Osteocyte (in vitro differentiated cells): ENCODE measurements around the gene ZNF862. TPM values are rescaled to one million over a fixed set of nuclear protein-coding genes. Genes with fewer than 3 reads are reported as not detected.

Experiments used
- DNase-seq: peaks from one replicate; pipeline ENCODE4 v3.0.0; 2021; ENCODE audit warnings: mixed read lengths; ENCODE audit not compliant: unreplicated experiment; ENCODE audit errors: extremely low spot score
- H3K27ac Mint-ChIP-seq: one replicate; pipeline ENCODE4 v1.8.0; 2021; ENCODE audit warnings: mild to moderate bottlenecking, mixed read lengths; ENCODE audit not compliant: unreplicated experiment
- H3K27me3 Mint-ChIP-seq: one replicate; pipeline ENCODE4 v1.8.0; 2021; ENCODE audit warnings: mixed read lengths; ENCODE audit not compliant: unreplicated experiment
- H3K36me3 Mint-ChIP-seq: one replicate; pipeline ENCODE4 v1.8.0; 2021; ENCODE audit warnings: mixed read lengths; ENCODE audit not compliant: unreplicated experiment
- H3K4me1 Mint-ChIP-seq: one replicate; pipeline ENCODE4 v1.8.0; 2021; ENCODE audit warnings: mixed read lengths; ENCODE audit not compliant: unreplicated experiment
- H3K4me3 Mint-ChIP-seq: one replicate; pipeline ENCODE4 v1.8.0; 2021; ENCODE audit warnings: mild to moderate bottlenecking, moderate library complexity, mixed read lengths; ENCODE audit not compliant: unreplicated experiment
- H3K9me3 Mint-ChIP-seq: one replicate; pipeline ENCODE4 v1.8.0; 2021; ENCODE audit warnings: mixed read lengths; ENCODE audit not compliant: unreplicated experiment
- CTCF ChIP-seq: fragments of 200-600 bp; sonication (generic); IDR thresholded peaks from 2 replicates; pipeline ENCODE4 v1.5.0; 2021; ENCODE audit warnings: antibody characterized with exemption, mild to moderate bottlenecking, moderate library complexity
- total RNA-seq: library from RNA; stranded (reverse); gene quantifications from 2 replicates; pipeline ENCODE4 v1.2.1, GENCODE V29; 2021

Gene ZNF862
- total RNA-seq, 1 donor from 2014 or later: 25.3 TPM

- TF ChIP-seq CTCF: no peak
- Mint-ChIP-seq H3K27ac (no peak overlapping the region), H3K4me1 (peaks cover 11% of the 10 kb centered on the region), H3K27me3 (no peaks in the 10 kb centered on the region), H3K9me3 (no peaks in the 10 kb centered on the region), H3K36me3 (no peaks in the 10 kb centered on the region), H3K4me3 (no peak overlapping the region)
- no peak for DNase-seq
These were observed 31.1 kb downstream of the ZNF862 start for GRCh38 chr7:149869291-149869650.

GRCh38 chr7:149869867-149870266, 31.7 kb downstream of the ZNF862 start:
- no peaks in the 10 kb centered on the region for H3K27me3 Mint-ChIP-seq
- H3K4me1 Mint-ChIP-seq: peaks cover 16% of the 10 kb centered on the region
- no peaks in the 10 kb centered on the region for H3K36me3 Mint-ChIP-seq
- H3K4me3 Mint-ChIP-seq: no peak overlapping the region
- no peak overlapping the region for H3K27ac Mint-ChIP-seq
- peak; percentile 32 for DNase-seq
- TF ChIP-seq CTCF: no peak
- H3K9me3 Mint-ChIP-seq: no peaks in the 10 kb centered on the region

- Mint-ChIP-seq H3K36me3 (no peaks in the 10 kb centered on the region), H3K4me1 (peaks cover 18% of the 10 kb centered on the region), H3K4me3 (no peak overlapping the region), H3K27ac (no peak overlapping the region), H3K9me3 (no peaks in the 10 kb centered on the region), H3K27me3 (no peaks in the 10 kb centered on the region)
- DNase-seq: peak; percentile 57
- no peak for TF ChIP-seq CTCF
These were observed 32.1 kb downstream of the ZNF862 start for GRCh38 chr7:149870274-149870673.

GRCh38 chr7:149870701-149871483, 32.7 kb downstream of the ZNF862 start:
- Mint-ChIP-seq H3K27me3 (no peaks in the 10 kb centered on the region), H3K4me1 (peaks cover 21% of the 10 kb centered on the region), H3K4me3 (no peak overlapping the region), H3K9me3 (no peaks in the 10 kb centered on the region), H3K36me3 (no peaks in the 10 kb centered on the region), H3K27ac (no peak overlapping the region)
- no peak for TF ChIP-seq CTCF
- peak; percentile 68 for DNase-seq

- no peak for TF ChIP-seq CTCF
- Mint-ChIP-seq H3K4me1 (peaks cover 21% of the 10 kb centered on the region), H3K4me3 (no peak overlapping the region)
These were observed 33.4 kb downstream of the ZNF862 start for GRCh38 chr7:149871576-149871975.

More at GRCh38 chr7:149871576-149871975, 33.4 kb downstream of the ZNF862 start:
- Mint-ChIP-seq H3K36me3 (no peaks in the 10 kb centered on the region), H3K27me3 (no peaks in the 10 kb centered on the region), H3K27ac (no peak overlapping the region), H3K9me3 (no peaks in the 10 kb centered on the region)
- DNase-seq: peak; percentile 32
